AG04450 (cell line): ENCODE results near the gene PRKCQ. TPM values are rescaled to one million over a fixed set of nuclear protein-coding genes. Genes with fewer than 3 reads are reported as not detected.
A peak's percentile ranks its signal among the peaks of the same experiment; 100 is the strongest.
"Not testable (repeated sequence)": the region's sequence is repeated elsewhere in the genome, so short reads cannot be mapped to it uniquely, and the experiment has no call there.

Source experiments
- CTCF ChIA-PET: fragments of 300-600, 350-600 bp; formaldehyde crosslinking; extraction: SDS; loops from one replicate; lab custom pipeline; 2022; ENCODE audit warnings: antibody characterized with exemption, inconsistent platforms; lab: Charles Lee
- POLR2A ChIA-PET: fragments of 350-600 bp; formaldehyde crosslinking; extraction: SDS; loops from one replicate; lab custom pipeline; 2021; ENCODE audit warnings: antibody characterized with exemption, inconsistent platforms; lab: Yijun Ruan, JAX
- DNase-seq: peaks from one replicate; pipeline ENCODE4 v3.0.0-alpha.2; 2011; ENCODE audit warnings: low read depth, low spot score
- H3K27ac ChIP-seq: one replicate; pipeline ENCODE4 v1.5.1; 2012; ENCODE audit warnings: low read depth, low read length, control low read depth
- H3K27me3 ChIP-seq: one replicate; pipeline ENCODE4 v1.6.0; 2012; ENCODE audit warnings: low read length; ENCODE audit not compliant: control insufficient read depth, insufficient read depth
- H3K4me3 ChIP-seq: 2 replicates; pipeline ENCODE4 v1.5.1; 2011; ENCODE audit warnings: mild to moderate bottlenecking, low read depth, low read length, control low read depth
- H3K9me3 ChIP-seq: 2 replicates; pipeline ENCODE4 v1.5.1; 2012; ENCODE audit warnings: low read length; ENCODE audit not compliant: control insufficient read depth, insufficient read depth
- polyA plus RNA-seq: library from polyadenylated mRNA; depleted of rRNA; stranded (reverse); fragments of >200 nt; gene quantifications from 2 replicates; pipeline ENCODE4 v1.2.3, GENCODE V29; 2011
- TF ChIP-seq, protein P1 (sequence below): IDR thresholded peaks from 2 replicates; pipeline ENCODE4 v1.5.1; 2011; ENCODE audit warnings: low read depth, low read length, control low read depth, inconsistent platforms

Gene PRKCQ
- polyA plus RNA-seq, 1 experiment = 0.10 TPM

- TF ChIP-seq, protein P1, sequence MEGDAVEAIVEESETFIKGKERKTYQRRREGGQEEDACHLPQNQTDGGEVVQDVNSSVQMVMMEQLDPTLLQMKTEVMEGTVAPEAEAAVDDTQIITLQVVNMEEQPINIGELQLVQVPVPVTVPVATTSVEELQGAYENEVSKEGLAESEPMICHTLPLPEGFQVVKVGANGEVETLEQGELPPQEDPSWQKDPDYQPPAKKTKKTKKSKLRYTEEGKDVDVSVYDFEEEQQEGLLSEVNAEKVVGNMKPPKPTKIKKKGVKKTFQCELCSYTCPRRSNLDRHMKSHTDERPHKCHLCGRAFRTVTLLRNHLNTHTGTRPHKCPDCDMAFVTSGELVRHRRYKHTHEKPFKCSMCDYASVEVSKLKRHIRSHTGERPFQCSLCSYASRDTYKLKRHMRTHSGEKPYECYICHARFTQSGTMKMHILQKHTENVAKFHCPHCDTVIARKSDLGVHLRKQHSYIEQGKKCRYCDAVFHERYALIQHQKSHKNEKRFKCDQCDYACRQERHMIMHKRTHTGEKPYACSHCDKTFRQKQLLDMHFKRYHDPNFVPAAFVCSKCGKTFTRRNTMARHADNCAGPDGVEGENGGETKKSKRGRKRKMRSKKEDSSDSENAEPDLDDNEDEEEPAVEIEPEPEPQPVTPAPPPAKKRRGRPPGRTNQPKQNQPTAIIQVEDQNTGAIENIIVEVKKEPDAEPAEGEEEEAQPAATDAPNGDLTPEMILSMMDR = no peak
- Histone ChIP-seq H3K9me3 (peaks cover 10% of the 10 kb centered on the region), H3K27me3 (peaks cover 4% of the 10 kb centered on the region), H3K4me3 (no peak overlapping the region), H3K27ac (peak overlapping the region; percentile 43)
- POLR2A ChIA-PET = interaction anchor here (1.5 to 2.3 kb wide), 5 partner anchors 13 to 181 kb away, joined by 3 to 15 read pairs (median 9); partner anchors contain the start of gene PFKFB3
- CTCF ChIA-PET = interaction anchor here (0.9 to 2.8 kb wide), 2 partner anchors 18 to 23 kb away, joined by 7 to 11 read pairs; no protein-coding TSS in a partner anchor
- DNase-seq = peak; percentile 61
Measured at GRCh38 chr10:6383096-6383812, 196.8 kb downstream of the PRKCQ start.

DNA sequence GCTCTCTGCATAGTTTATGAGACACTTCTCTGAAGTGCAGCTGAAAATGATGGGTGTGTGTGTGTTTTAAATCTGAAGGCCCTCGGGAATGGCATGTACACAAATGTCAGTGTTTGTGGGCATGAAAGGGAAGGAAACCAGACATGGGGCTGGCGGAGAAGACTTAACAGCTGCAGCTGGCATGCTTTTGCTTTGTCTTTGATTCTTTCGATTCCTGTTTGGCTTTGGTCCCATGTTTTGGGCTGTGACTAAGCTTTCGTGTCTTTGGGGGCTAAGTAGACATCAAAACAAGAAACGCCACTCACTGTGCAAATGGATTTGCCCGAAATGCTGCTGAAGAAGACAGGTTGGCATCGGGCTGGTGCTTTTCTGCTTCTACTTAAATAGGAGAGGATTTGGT is 198.0 kb downstream of the PRKCQ start:
- peak; percentile 61 for DNase-seq
- no peak overlapping the region for H3K4me3 ChIP-seq

GRCh38 chr10:6380478-6380877 is 199.6 kb downstream of the PRKCQ start:
- H3K4me3 ChIP-seq, H3K27me3 ChIP-seq, POLR2A ChIA-PET, H3K27ac ChIP-seq, DNase-seq, H3K9me3 ChIP-seq: not testable (repeated sequence)
- CTCF ChIA-PET = interaction anchor here (1.0 kb wide), 1 partner anchor 12 kb away, joined by 3 read pairs; no protein-coding TSS in a partner anchor

More for the DNA sequence above, 198.0 kb downstream of the PRKCQ start:
- CTCF ChIA-PET = interaction anchor here (0.7 to 2.8 kb wide), 3 partner anchors 19 to 222 kb away, joined by 3 to 11 read pairs (median 7); no protein-coding TSS in a partner anchor
- Histone ChIP-seq H3K9me3 (peaks cover 8% of the 10 kb centered on the region), H3K27me3 (peaks cover 6% of the 10 kb centered on the region), H3K27ac (peak overlapping the region; percentile 42)
- POLR2A ChIA-PET = interaction anchor here (0.6 to 2.3 kb wide), 6 partner anchors 14 to 180 kb away, joined by 3 to 15 read pairs (median 8); partner anchors contain the start of gene PFKFB3
- TF ChIP-seq, protein P1 = no peak

- ChIA-PET CTCF (no interaction called here), POLR2A (no interaction called here)
- DNase-seq = no peak
- Histone ChIP-seq H3K27ac (peak overlapping the region; percentile 2), H3K4me3 (no peak overlapping the region), H3K9me3 (peaks cover 8% of the 10 kb centered on the region), H3K27me3 (peaks cover 9% of the 10 kb centered on the region)
- TF ChIP-seq, protein P1 = no peak
Measured at GRCh38 chr10:6379015-6379776, 200.9 kb downstream of the PRKCQ start.
